HG02642 (cell line): ENCODE results near the gene MUC22.
"Not testable (repeated sequence)": the region's sequence is repeated elsewhere in the genome, so short reads cannot be mapped to it uniquely, and the experiment has no call there.

ENCODE experiments used
- ATAC-seq: cut with Tn5 transposase; IDR thresholded peaks from one replicate; pipeline ENCODE4 v1.9.1; 2021; ENCODE audit warnings: mild to moderate bottlenecking; ENCODE audit not compliant: unreplicated experiment, poor library complexity

The MUC22 gene

GRCh38 chr6:31035862-31036497 lies 25.7 kb downstream of the MUC22 start:
- ATAC-seq: no peak

- no peak for ATAC-seq
These were observed 26.9 kb downstream of the MUC22 start for GRCh38 chr6:31037169-31037568.

DNA sequence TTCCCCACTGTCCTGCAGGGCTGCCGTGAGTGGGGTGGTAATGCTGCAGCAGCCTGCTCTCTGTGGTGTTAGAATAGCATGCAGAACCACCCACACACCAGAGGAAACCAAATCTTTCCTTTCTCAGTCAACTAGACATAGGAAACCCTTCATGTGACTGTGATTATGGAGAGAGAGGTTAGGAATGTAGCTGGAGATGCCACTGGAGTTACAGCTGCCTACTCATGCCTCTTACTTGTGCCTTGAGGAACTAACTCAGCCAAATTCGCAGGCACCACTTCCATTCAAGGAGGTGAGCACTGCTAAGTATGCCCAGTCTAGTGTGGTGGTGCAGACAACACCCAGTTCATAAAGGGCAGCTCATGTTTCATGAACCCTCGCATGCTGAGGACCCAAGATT lies 27.4 kb downstream of the MUC22 start:
- no peak for ATAC-seq

GRCh38 chr6:31038559-31038958 lies 28.3 kb downstream of the MUC22 start:
- no peak for ATAC-seq

DNA sequence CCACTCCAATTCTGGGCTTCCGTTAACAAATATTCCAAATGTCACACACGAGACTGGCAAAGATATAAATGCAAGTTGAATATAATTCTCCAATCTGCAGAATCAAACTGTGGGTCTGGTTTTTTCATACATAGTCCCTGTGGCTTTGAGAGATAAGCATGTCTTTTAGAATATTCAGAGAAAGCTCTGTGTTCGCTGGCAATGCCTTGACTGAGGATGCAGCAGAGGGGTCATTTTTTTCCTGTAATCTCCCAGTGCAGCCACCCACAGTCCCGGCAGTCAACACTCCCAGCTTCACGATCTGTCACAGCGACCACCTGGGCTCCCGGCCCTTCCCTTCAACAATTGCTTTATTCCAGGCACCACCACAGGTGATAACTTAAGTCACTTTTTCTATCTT lies 30.5 kb downstream of the MUC22 start:
- ATAC-seq: no peak

DNA sequence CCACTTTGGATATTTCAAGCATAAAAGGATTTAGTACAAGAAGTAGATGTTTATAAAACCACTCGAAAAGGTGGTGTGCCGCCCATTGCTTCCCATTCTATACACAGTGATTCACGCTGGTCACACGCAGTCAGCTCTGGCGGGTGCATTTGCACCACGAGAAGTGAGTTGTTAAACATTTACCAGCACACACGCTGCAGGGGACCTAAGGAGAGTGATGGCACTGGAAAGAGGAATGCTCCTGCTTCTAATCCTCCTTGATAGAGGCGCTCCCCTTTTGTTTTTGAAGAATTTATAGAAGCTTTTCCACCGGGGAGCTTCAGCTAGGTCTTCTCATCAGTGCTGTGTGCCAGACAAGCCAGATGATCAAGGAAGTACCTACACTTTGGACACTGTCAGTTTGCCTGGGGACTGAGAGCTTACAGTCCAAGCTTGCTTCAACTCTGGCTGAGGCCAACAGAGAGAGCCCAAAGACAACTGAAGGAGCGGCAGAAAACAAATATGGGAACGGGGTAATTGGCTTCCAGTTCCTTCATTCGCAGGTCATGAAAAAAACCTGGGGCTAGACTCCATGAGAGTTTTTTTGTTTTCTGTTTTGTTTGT lies 31.2 kb downstream of the MUC22 start:
- ATAC-seq: no peak

GRCh38 chr6:31042806-31043205 lies 32.5 kb downstream of the MUC22 start:
- ATAC-seq: no peak

DNA sequence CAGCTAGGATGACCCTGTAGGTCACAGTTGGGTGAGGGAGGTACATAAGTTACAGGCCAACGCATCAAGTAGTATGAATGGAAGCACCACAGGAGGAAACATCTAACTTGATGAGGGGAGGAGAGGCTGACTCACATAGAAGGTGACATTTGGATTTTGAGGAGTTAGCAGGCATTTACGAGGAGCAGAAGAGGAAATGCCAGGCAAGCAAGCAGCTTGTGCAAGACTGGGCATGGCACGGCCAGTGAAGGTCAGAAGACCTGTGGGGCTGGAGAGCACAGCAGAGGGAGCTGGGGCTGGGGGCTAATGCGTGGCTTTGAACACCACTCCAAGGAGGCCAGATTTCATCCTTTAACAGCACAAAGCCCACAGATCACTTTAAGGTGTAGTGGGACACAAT lies 37.8 kb downstream of the MUC22 start:
- ATAC-seq: no peak

- ATAC-seq: no peak
These were observed 39.2 kb downstream of the MUC22 start for GRCh38 chr6:31049518-31049917.

DNA sequence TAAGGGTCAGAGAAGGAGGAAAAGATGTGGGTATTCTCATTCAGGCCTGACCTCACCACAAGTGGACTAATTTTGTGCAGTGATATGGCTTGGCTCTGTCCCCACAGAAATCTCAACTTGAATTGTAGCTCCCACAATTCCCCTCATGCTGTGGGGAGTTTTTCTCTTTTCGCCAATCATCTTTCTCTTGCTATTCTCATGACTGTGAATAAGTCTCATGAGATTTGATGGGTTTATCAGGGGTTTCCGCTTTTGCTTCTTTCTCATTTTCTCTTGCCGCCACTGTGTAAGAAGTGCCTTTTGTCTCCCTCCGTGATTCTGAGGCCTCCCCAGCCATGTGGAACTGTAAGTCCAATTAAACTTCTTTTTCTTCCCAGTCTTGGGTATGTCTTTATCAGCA lies 42.9 kb downstream of the MUC22 start:
- not testable (repeated sequence) for ATAC-seq

GRCh38 chr6:31053873-31054272 lies 43.6 kb downstream of the MUC22 start:
- ATAC-seq: no peak

DNA sequence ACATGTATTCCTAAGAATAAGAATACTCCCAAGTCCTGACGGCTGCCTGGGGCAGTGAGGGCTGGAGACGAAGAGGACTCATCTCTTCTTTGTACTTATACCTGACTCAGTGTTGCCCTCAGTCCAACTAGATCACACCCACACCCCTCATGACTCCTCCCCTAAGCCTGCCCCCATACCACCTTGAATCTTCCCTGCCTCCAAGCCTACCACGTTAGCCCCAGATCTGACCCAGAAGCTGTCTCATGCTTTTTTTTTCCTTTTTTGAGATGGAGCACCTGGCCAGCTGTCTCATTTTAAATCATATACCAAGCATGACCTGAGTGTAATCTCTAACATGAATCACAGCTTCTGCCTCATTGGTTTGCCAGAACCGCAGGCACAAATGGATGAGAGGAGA lies 45.2 kb downstream of the MUC22 start:
- no peak for ATAC-seq

GRCh38 chr6:31057426-31058003 lies 47.2 kb downstream of the MUC22 start:
- no peak for ATAC-seq

GRCh38 chr6:31058128-31058894 lies 48.0 kb downstream of the MUC22 start:
- no peak for ATAC-seq

DNA sequence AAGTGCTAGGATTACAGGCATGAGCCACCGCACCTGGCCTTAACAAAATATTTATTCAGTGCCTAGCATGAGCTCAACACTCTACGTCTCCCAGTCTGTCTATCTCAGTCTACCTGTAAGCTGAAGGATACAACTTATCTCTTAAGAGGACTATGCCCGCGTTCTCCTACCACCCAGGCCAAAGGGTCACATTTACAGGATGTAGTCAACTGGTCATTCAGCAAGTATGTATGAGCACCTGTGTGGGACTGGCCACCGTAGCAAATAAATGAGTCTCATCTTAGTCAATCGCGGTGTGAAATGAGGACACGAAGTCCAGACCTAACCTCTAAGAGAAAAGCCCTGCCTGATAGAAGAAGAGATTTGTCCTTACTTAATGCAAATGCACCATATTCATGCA lies 49.9 kb downstream of the MUC22 start:
- no peak for ATAC-seq

DNA sequence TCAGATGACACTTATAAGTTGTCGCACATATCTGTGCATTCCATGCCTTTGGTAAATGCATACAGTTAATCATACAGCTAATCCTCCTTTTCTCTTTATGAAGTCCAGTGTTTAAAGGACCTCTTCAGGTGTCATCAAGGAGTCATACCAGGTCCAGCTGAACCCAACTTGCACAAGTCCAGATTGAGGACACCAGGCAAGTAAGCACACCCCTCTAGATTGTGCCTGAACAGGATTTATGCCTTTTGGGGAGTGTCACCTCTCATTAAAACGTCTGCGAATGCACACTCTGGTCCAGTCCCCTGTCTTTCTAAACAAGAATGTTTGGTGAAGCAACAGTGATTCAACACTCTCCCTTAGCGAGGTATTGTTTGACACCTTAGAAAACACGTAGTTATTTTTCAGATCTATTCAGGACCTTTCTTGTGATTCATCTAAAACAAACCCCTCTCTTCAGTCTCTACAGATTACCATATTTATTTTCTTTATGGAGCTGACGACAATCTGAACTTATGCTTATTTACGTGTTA lies 53.7 kb downstream of the MUC22 start:
- no peak for ATAC-seq

- ATAC-seq: no peak
These were observed 55.3 kb downstream of the MUC22 start for GRCh38 chr6:31065556-31065955.

DNA sequence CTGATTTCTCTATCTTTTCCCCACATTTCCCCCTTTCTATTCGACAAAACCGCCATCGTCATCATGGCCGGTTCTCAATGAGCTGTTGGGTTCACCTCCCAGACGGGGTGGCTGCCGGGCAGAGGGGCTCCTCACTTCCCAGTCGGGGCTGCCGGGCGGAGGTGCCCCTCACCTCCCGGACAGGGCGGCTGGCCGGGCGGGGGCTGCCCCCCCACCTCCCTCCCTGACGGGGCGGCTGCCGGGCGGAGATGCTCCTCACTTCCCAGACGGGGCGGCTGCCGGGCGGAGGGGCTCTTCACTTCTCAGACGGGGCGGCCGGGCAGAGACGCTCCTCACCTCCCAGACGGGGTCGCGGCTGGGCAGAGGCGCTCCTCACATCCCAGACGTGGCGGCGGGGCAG lies 56.8 kb downstream of the MUC22 start:
- not testable (repeated sequence) for ATAC-seq

- ATAC-seq: not testable (repeated sequence)
These were observed 57.8 kb downstream of the MUC22 start for GRCh38 chr6:31067891-31068668.

- ATAC-seq: no peak
These were observed 58.5 kb downstream of the MUC22 start for GRCh38 chr6:31068669-31069340.
